Mesodermal cell (in vitro differentiated cells): ENCODE data around the gene FBXO10.

Experiments
- H3K27ac ChIP-seq: 2 replicates; pipeline ENCODE4 v1.7.0; 2013; ENCODE audit warnings: mild to moderate bottlenecking, low read depth, low read length, moderate library complexity; ENCODE audit not compliant: severe bottlenecking
- H3K36me3 ChIP-seq: 2 replicates; pipeline ENCODE4 v1.7.1; 2013; ENCODE audit warnings: mild to moderate bottlenecking, low read length, moderate library complexity; ENCODE audit not compliant: control insufficient read depth, insufficient read depth
- H3K4me1 ChIP-seq: one replicate; pipeline ENCODE4 v1.7.1; 2013; ENCODE audit warnings: mild to moderate bottlenecking, low read length; ENCODE audit not compliant: insufficient read depth, control insufficient read depth, poor library complexity, severe bottlenecking
- H3K4me3 ChIP-seq: 2 replicates; pipeline ENCODE4 v1.7.0; 2013; ENCODE audit warnings: low read length, control low read depth, mild to moderate bottlenecking; ENCODE audit not compliant: insufficient read depth, poor library complexity, severe bottlenecking; ENCODE audit errors: extremely low read depth
- H3K9me3 ChIP-seq: 2 replicates; pipeline ENCODE4 v1.7.1; 2013; ENCODE audit warnings: mild to moderate bottlenecking, low read length, moderate library complexity; ENCODE audit not compliant: control insufficient read depth
- WGBS, 2 experiments: methylation state at CpG; one replicate each; pipeline ENCODE4 v1.1.5; 2013; ENCODE audit warnings: missing lambda C conversion rate in 2 of 2; ENCODE audit not compliant: insufficient coverage in 2 of 2; 5-methylcytosine and 5-hydroxymethylcytosine counted together

Gene FBXO10

GRCh38 chr9:37534901-37535300, 41.3 kb downstream of the FBXO10 start:
- H3K4me3 ChIP-seq, result no peak overlapping the region
- H3K9me3 ChIP-seq, result no peaks in the 10 kb centered on the region
- H3K36me3 ChIP-seq, result peaks cover 48% of the 10 kb centered on the region
- H3K27ac ChIP-seq, result no peak overlapping the region
- 82 to 87% methylated on average over 5 to 8 of the region's 10 CpGs for WGBS, 2 experiments
- no peaks in the 10 kb centered on the region for H3K4me1 ChIP-seq

- H3K4me1 ChIP-seq, result no peaks in the 10 kb centered on the region
- peaks cover 44% of the 10 kb centered on the region for H3K36me3 ChIP-seq
- H3K9me3 ChIP-seq, result no peaks in the 10 kb centered on the region
- H3K4me3 ChIP-seq, result no peak overlapping the region
- 100% methylated on average over 5 of the region's 7 CpGs for WGBS, 2 experiments
- no peak overlapping the region for H3K27ac ChIP-seq
Measured at GRCh38 chr9:37534412-37534811, 41.8 kb downstream of the FBXO10 start.

- Histone ChIP-seq H3K27ac (no peak overlapping the region), H3K4me1 (no peaks in the 10 kb centered on the region), H3K36me3 (peaks cover 41% of the 10 kb centered on the region), H3K9me3 (no peaks in the 10 kb centered on the region), H3K4me3 (no peak overlapping the region)
- 95 to 99% methylated on average over 12 to 13 of the region's 13 CpGs for WGBS, 2 experiments
Measured at GRCh38 chr9:37531699-37532098, 44.5 kb downstream of the FBXO10 start.

GRCh38 chr9:37528652-37529471, 47.3 kb downstream of the FBXO10 start:
- H3K27ac ChIP-seq, result no peak overlapping the region
- WGBS, 2 experiments, result 95 to 97% methylated on average over 15 to 18 of the region's 18 CpGs
- H3K9me3 ChIP-seq, result no peaks in the 10 kb centered on the region
- H3K36me3 ChIP-seq, result peaks cover 63% of the 10 kb centered on the region
- H3K4me1 ChIP-seq, result no peaks in the 10 kb centered on the region
- H3K4me3 ChIP-seq, result no peak overlapping the region

GRCh38 chr9:37523916-37524315, 52.3 kb downstream of the FBXO10 start:
- H3K36me3 ChIP-seq, result peaks cover 82% of the 10 kb centered on the region
- no peaks in the 10 kb centered on the region for H3K9me3 ChIP-seq
- no peak overlapping the region for H3K4me3 ChIP-seq
- no peak overlapping the region for H3K27ac ChIP-seq
- H3K4me1 ChIP-seq, result no peaks in the 10 kb centered on the region
- 95 to 98% methylated on average over 5 to 6 of the region's 6 CpGs for WGBS, 2 experiments

- H3K4me1 ChIP-seq, result no peaks in the 10 kb centered on the region
- no CpG with 5 or more reads among the region's 2 CpGs for WGBS, 2 experiments
- peaks cover 76% of the 10 kb centered on the region for H3K36me3 ChIP-seq
Measured at GRCh38 chr9:37522971-37523370, 53.2 kb downstream of the FBXO10 start.

GRCh38 chr9:37521111-37521510, 55.1 kb downstream of the FBXO10 start:
- WGBS, 2 experiments, result 91 to 95% methylated on average over 8 of the region's 10 CpGs

More at GRCh38 chr9:37522971-37523370, 53.2 kb downstream of the FBXO10 start:
- Histone ChIP-seq H3K27ac (no peak overlapping the region), H3K4me3 (no peak overlapping the region), H3K9me3 (no peaks in the 10 kb centered on the region)

GRCh38 chr9:37520641-37521040, 55.5 kb downstream of the FBXO10 start:
- 86 to 90% methylated on average over 2 of the region's 3 CpGs for WGBS, 2 experiments
- H3K4me1 ChIP-seq, result no peaks in the 10 kb centered on the region
- no peaks in the 10 kb centered on the region for H3K9me3 ChIP-seq
- no peak overlapping the region for H3K27ac ChIP-seq
- no peak overlapping the region for H3K4me3 ChIP-seq
- peaks cover 71% of the 10 kb centered on the region for H3K36me3 ChIP-seq

More at GRCh38 chr9:37521111-37521510, 55.1 kb downstream of the FBXO10 start:
- no peaks in the 10 kb centered on the region for H3K9me3 ChIP-seq
- no peak overlapping the region for H3K27ac ChIP-seq
- H3K4me1 ChIP-seq, result no peaks in the 10 kb centered on the region
- peaks cover 72% of the 10 kb centered on the region for H3K36me3 ChIP-seq
- H3K4me3 ChIP-seq, result no peak overlapping the region

- no peaks in the 10 kb centered on the region for H3K4me1 ChIP-seq
- no peak overlapping the region for H3K4me3 ChIP-seq
- peaks cover 58% of the 10 kb centered on the region for H3K36me3 ChIP-seq
- H3K9me3 ChIP-seq, result no peaks in the 10 kb centered on the region
- H3K27ac ChIP-seq, result no peak overlapping the region
- WGBS, 2 experiments, result 97% methylated on average over 12 to 13 of the region's 13 CpGs
Measured at GRCh38 chr9:37517923-37518322, 58.3 kb downstream of the FBXO10 start.

- H3K27ac ChIP-seq, result no peak overlapping the region
- no peaks in the 10 kb centered on the region for H3K9me3 ChIP-seq
- no peaks in the 10 kb centered on the region for H3K4me1 ChIP-seq
- 90 to 99% methylated on average over 13 to 14 of the region's 14 CpGs for WGBS, 2 experiments
- peaks cover 37% of the 10 kb centered on the region for H3K36me3 ChIP-seq
- H3K4me3 ChIP-seq, result no peak overlapping the region
Measured at GRCh38 chr9:37515620-37516258, 60.4 kb downstream of the FBXO10 start.

GRCh38 chr9:37514999-37515398, 61.2 kb downstream of the FBXO10 start:
- no peaks in the 10 kb centered on the region for H3K4me1 ChIP-seq
- peaks cover 37% of the 10 kb centered on the region for H3K36me3 ChIP-seq
- H3K9me3 ChIP-seq, result no peaks in the 10 kb centered on the region
- H3K27ac ChIP-seq, result no peak overlapping the region
- no peak overlapping the region for H3K4me3 ChIP-seq
- WGBS, 2 experiments, result 91 to 98% methylated on average over 5 to 7 of the region's 7 CpGs
